GM12875 (cell line): ENCODE data around the gene PRKCA.

Source experiments
- H3K4me3 ChIP-seq: one replicate; pipeline ENCODE4 v1.5.1; 2011; ENCODE audit warnings: low read depth, low read length, control low read depth
- TF ChIP-seq, protein P1 (sequence below): IDR thresholded peaks from 2 replicates; pipeline ENCODE4 v1.5.1; 2011; ENCODE audit warnings: low read depth, mild to moderate bottlenecking, control low read depth, inconsistent platforms, low read length, moderate library complexity, borderline replicate concordance; ENCODE audit not compliant: insufficient read depth

PRKCA gene

DNA sequence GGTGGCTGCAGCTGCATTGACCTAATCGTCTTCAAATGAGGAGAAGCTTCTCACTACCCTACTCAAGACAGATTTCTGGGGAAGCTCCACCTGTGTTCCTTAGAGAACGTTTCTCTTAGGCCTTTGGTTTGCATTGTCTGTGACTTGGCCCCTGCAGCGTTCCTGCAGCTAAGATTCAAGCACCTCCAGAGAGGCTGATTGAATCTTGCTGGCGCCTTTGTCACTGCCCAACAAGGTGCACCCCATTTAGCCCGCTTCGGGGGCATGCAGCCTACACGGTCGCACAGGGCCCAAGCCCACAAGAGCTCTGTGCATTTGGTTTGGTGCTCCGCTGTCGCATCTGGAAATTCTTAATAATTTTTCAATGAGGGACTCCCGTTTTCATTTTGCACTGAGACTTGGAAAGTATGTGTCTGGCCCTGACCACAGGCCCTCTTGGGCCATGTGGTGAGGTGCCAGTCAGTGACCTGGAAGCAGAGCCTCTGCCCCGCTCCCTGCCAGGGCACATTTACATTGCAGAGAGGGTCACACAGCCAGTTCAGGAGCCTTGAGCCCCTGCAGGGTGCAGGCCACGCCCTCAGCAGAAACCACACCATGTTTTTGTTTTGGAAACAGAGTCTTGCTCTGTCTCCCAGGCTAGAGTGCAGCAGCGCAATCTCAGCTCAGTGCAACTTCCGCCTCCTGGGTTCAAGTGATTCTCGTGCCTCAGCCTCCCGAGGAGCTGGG is 481.4 kb downstream of the PRKCA start:
- H3K4me3 ChIP-seq, result no peak overlapping the region
- TF ChIP-seq, protein P1, sequence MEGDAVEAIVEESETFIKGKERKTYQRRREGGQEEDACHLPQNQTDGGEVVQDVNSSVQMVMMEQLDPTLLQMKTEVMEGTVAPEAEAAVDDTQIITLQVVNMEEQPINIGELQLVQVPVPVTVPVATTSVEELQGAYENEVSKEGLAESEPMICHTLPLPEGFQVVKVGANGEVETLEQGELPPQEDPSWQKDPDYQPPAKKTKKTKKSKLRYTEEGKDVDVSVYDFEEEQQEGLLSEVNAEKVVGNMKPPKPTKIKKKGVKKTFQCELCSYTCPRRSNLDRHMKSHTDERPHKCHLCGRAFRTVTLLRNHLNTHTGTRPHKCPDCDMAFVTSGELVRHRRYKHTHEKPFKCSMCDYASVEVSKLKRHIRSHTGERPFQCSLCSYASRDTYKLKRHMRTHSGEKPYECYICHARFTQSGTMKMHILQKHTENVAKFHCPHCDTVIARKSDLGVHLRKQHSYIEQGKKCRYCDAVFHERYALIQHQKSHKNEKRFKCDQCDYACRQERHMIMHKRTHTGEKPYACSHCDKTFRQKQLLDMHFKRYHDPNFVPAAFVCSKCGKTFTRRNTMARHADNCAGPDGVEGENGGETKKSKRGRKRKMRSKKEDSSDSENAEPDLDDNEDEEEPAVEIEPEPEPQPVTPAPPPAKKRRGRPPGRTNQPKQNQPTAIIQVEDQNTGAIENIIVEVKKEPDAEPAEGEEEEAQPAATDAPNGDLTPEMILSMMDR, result no peak

DNA sequence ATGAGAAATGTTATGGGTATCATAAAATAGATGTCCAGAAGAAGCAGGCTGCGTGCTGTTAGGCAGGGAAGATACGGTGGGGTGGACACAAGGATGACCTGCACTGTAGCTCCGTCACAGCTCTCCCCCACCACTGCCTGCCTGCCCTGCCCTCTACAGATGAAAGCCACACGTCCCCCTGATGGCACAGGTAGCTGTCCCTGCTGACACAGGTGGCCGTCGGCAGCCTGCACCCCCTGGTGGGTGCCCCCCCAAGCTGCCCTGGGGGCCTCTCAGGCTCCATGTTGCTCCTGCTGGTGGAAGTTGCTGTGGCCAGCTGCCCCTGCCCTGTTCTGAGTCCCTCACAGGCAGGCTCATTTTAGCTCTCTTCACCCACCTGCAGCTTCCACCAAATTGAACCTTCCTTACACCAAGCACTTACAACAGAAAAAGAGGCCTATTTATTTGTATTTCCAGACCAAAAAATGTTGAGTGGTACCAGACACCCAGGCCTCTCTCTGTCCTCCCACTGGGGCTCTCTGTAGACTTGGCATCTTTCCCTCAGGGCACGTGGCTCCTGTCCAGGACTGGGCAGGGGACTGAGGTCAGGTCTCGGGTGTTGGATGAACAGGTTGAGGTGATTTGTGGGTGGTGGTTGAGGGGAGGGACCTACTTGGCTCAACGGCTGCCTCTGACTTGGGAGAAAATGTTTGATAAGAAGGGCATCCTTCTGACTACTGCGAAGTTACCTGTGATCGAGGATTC is 482.4 kb downstream of the PRKCA start:
- no peak overlapping the region for H3K4me3 ChIP-seq
- TF ChIP-seq, protein P1, result no peak

DNA sequence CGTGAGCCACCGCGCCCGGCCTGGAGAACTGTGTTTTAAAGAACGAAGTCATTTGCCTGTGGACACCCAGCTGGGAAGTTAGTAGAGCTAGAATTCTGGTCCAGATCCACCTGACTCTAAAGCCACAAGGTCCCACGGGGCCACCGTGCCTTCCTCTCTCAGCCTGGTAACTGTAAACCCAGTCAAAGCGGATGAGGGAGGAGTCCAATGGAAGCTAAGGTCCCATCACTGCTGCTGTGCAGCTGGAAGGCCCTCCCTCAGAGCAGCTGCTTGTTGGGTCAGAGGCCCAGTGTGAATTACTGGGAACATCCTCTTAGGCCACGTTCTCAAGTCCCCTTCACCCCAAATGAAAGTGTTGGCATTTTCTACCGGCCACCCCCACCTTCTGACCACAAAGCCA is 483.7 kb downstream of the PRKCA start:
- TF ChIP-seq, protein P1, result no peak
- no peak overlapping the region for H3K4me3 ChIP-seq

DNA sequence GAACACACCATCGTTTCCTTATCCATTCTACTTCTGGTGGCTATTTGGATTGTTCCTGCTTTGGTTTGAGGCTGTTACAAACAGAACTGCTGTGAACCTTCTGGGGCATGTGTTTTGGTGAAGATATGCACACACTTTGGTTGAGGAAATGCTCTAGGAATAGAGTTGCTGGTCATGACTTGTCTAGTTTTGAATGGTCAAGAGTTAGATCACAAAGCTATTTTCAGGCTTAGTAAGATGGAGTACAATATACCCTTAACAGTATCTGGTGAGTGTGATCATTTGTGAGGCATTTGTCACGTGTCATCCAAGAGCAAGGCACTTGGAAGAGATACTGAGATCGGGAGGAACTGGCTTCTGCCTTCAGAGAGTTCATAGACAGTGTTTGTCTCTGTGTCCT is 485.5 kb downstream of the PRKCA start:
- TF ChIP-seq, protein P1, result no peak
- no peak overlapping the region for H3K4me3 ChIP-seq

DNA sequence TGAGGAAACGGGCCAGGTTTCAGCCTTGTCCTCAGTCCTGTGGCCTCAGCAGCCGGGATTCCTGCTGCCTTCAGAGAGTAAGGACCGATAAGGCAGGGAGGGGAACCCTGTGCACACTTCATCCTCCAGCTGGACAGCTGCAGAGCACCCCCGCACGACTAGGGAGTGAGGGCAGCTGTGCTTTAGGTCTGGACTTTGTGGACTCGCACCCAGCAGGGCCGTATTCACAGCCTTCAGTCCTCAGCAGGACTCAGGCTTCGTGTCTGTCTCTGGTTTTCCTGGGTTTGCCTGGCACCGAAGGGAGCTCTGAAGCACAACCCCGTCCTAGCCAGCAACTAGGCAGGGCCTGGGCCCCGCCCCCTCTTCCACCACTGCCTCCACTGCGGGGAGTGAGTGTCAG is 486.7 kb downstream of the PRKCA start:
- TF ChIP-seq, protein P1, result no peak
- no peak overlapping the region for H3K4me3 ChIP-seq

GRCh38 chr17:66789961-66790437 is 487.6 kb downstream of the PRKCA start:
- no peak overlapping the region for H3K4me3 ChIP-seq
- TF ChIP-seq, protein P1, result no peak
